Sigmoid colon (tissue), 7 donors: ENCODE results near the gene NODAL. TPM values are rescaled to one million over a fixed set of nuclear protein-coding genes. Genes with fewer than 3 reads are reported as not detected.

Source experiments
- DNase-seq: peaks from one replicate; pipeline ENCODE4 v3.0.0-alpha.2; 2019
- H3K27ac ChIP-seq, 4 donors: fragments of 200-600 bp; sonication (generic); one replicate each; pipeline ENCODE4 v1.5.1; 2016 to 2019; ENCODE audit warnings: mild to moderate bottlenecking in 1 of 4
- H3K27me3 ChIP-seq, 3 donors: fragments of 200-600 bp; sonication (generic); one replicate each; pipeline ENCODE4 v1.5.1; 2019; ENCODE audit warnings: mild to moderate bottlenecking in 1 of 3
- H3K36me3 ChIP-seq, 4 donors: fragments of 200-600 bp; sonication (generic); one replicate each; pipeline ENCODE4 v1.5.1; 2016 to 2019
- H3K4me1 ChIP-seq, 4 donors: fragments of 200-600 bp; sonication (generic); one replicate each; pipeline ENCODE4 v1.5.1; 2017 to 2019
- H3K4me3 ChIP-seq, 4 donors: fragments of 200-600 bp; sonication (generic); one replicate each; pipeline ENCODE4 v1.5.1; 2017 to 2019; ENCODE audit warnings: mild to moderate bottlenecking in 2 of 4, moderate library complexity in 1 of 4
- H3K9me3 ChIP-seq, 4 donors: fragments of 200-600 bp in 3 of 4; sonication (generic) in 3 of 4; one replicate each; pipeline versions ENCODE4 v1.5.1 to v1.6.1; 2013 to 2019
- CTCF ChIP-seq, 4 experiments: fragments of 450-650 bp in 3 of 4; fragments of 200-600 bp in 1 of 4; IDR thresholded peaks; one replicate each; pipeline ENCODE4 v1.5.1; 2016 to 2019; ENCODE audit warnings: antibody characterized with exemption in 4 of 4, mild to moderate bottlenecking in 3 of 4, moderate library complexity in 2 of 4
- EP300 ChIP-seq, 4 donors: sonication (generic); formaldehyde crosslinking; IDR thresholded peaks; one replicate each; pipeline ENCODE4 v1.6.1; 2017; ENCODE audit warnings: antibody characterized with exemption in 4 of 4
- POLR2A ChIP-seq, 2 donors: fragments of 450-650 bp; IDR thresholded peaks; one replicate each; pipeline ENCODE4 v1.6.1; 2016; ENCODE audit warnings: antibody characterized with exemption in 2 of 2, mild to moderate bottlenecking in 2 of 2, moderate library complexity in 2 of 2
- POLR2AphosphoS5 ChIP-seq, 4 donors: sonication (generic); formaldehyde crosslinking; IDR thresholded peaks; one replicate each; pipeline ENCODE4 v1.6.1; 2017; ENCODE audit warnings: antibody characterized with exemption in 4 of 4
- WGBS, 2 donors: extraction: QIAGEN DNeasy Blood & Tissue Kit; methylation state at CpG; one replicate each; pipeline ENCODE4 v1.1.7; 2013; 5-methylcytosine and 5-hydroxymethylcytosine counted together
- intact Hi-C: fragments of 100-400 bp; cut with DNase I; formaldehyde crosslinking; loops from one replicate; pipeline ENCODE4 v1.15.1; 2023
- polyA plus RNA-seq, 3 donors: library from polyadenylated mRNA; stranded (reverse); fragments of 200-250 nt; gene quantifications; one replicate each; pipeline ENCODE4 v1.2.3, GENCODE V29; 2013
- total RNA-seq, 4 donors: library from RNA; depleted of rRNA; stranded (reverse); fragments of >200 nt; gene quantifications; one replicate each; pipeline ENCODE4 v1.1.0, GENCODE V29; 2016
- donor health status: healthy with polysubstance abuse.
- donor health status: Bipolar disorder and iron deficiency.
- donor health status: healthy.

The NODAL gene
- total and polyA plus RNA-seq, 7 donors, result not detected

- no peaks in the 10 kb centered on the region for H3K27me3 ChIP-seq
- peaks cover 0 to 73% (median 65%) of the 10 kb centered on the region in 4 donors for H3K4me1 ChIP-seq
- no peaks in the 10 kb centered on the region for H3K36me3 ChIP-seq
- H3K27ac ChIP-seq, result peak overlapping the region in 3 of 4 donors; percentile 78 to 100 (median 99)
- TF ChIP-seq POLR2AphosphoS5 (IDR thresholded peaks at IDR 0.05), result peak in 1 of 4 donors; percentile 30
- TF ChIP-seq CTCF (IDR thresholded peaks at IDR 0.05), result no peak
- no peak for TF ChIP-seq EP300 (IDR thresholded peaks at IDR 0.05)
- intact Hi-C loops, result no loop called here
- no peak overlapping the region for H3K4me3 ChIP-seq
- DNase-seq, result no peak
- no peaks in the 10 kb centered on the region for H3K9me3 ChIP-seq
- WGBS, 2 donors, result 67 to 81% methylated on average over 1 of the region's 1 CpG
Observed at GRCh38 chr10:70410608-70411007, 30.9 kb downstream of the NODAL start.

GRCh38 chr10:70409772-70410171 is 31.7 kb downstream of the NODAL start:
- no peaks in the 10 kb centered on the region for H3K27me3 ChIP-seq
- TF ChIP-seq EP300 (IDR thresholded peaks at IDR 0.05) (no peak), POLR2AphosphoS5 (IDR thresholded peaks at IDR 0.05) (no peak), POLR2A (IDR thresholded peaks at IDR 0.05) (no peak), CTCF (IDR thresholded peaks at IDR 0.05) (no peak)
- peaks cover 0 to 74% (median 66%) of the 10 kb centered on the region in 4 donors for H3K4me1 ChIP-seq
- 94 to 98% methylated on average over 3 of the region's 3 CpGs for WGBS, 2 donors
- H3K27ac ChIP-seq, result peak overlapping the region in 3 of 4 donors; percentile 78 to 100 (median 99)
- intact Hi-C loops, result loop anchor here (10.0 kb wide), 1 partner anchor 805 kb away; the partner anchor contains the start of gene UNC5B
- no peaks in the 10 kb centered on the region for H3K9me3 ChIP-seq
- no peak overlapping the region for H3K4me3 ChIP-seq
- DNase-seq, result no peak
- no peaks in the 10 kb centered on the region for H3K36me3 ChIP-seq

GRCh38 chr10:70405037-70405824 is 36.2 kb downstream of the NODAL start:
- Histone ChIP-seq H3K4me3 (peak overlapping the region; percentile 88 to 92 (median 88)), H3K9me3 (no peaks in the 10 kb centered on the region), H3K27ac (peak overlapping the region; percentile 99 to 100 (median 100)), H3K36me3 (no peaks in the 10 kb centered on the region), H3K4me1 (peaks cover 0 to 49% (median 40%) of the 10 kb centered on the region in 4 donors), H3K27me3 (no peaks in the 10 kb centered on the region)
- peak; percentile 98 for DNase-seq
- TF ChIP-seq EP300 (IDR thresholded peaks at IDR 0.05) (peak in 1 of 4 donors; percentile 43), POLR2A (IDR thresholded peaks at IDR 0.05) (peak; percentile 11 to 63), CTCF (IDR thresholded peaks at IDR 0.05) (no peak), POLR2AphosphoS5 (IDR thresholded peaks at IDR 0.05) (peak; percentile 77 to 95 (median 84))
- WGBS, 2 donors, result 1 to 3% methylated on average over 18 of the region's 18 CpGs
- intact Hi-C loops, result loop anchor here (2.0 to 10.0 kb wide), 3 partner anchors 22 to 810 kb away; partner anchors contain the start of genes LRRC20 and UNC5B

GRCh38 chr10:70404787-70405036 is 36.8 kb downstream of the NODAL start:
- intact Hi-C loops, result loop anchor here (2.0 to 10.0 kb wide), 3 partner anchors 22 to 810 kb away; partner anchors contain the start of genes LRRC20 and UNC5B
- no peak for DNase-seq
- Histone ChIP-seq H3K4me3 (peak overlapping the region; percentile 88 to 92 (median 88)), H3K27ac (peak overlapping the region; percentile 99 to 100 (median 100)), H3K36me3 (no peaks in the 10 kb centered on the region), H3K27me3 (no peaks in the 10 kb centered on the region), H3K4me1 (peaks cover 0 to 43% (median 34%) of the 10 kb centered on the region in 4 donors), H3K9me3 (no peaks in the 10 kb centered on the region)
- TF ChIP-seq POLR2AphosphoS5 (IDR thresholded peaks at IDR 0.05) (peak in 1 of 4 donors; percentile 2), EP300 (IDR thresholded peaks at IDR 0.05) (no peak)
- WGBS, 2 donors, result 0% methylated on average over 11 of the region's 11 CpGs

GRCh38 chr10:70404036-70404786 is 37.3 kb downstream of the NODAL start, which contains the start of gene EIF4EBP2:
EIF4EBP2 (plus strand) TSS chr10:70404145; CDS start chr10:70404402, 257 bp downstream.
- no peak for TF ChIP-seq CTCF (IDR thresholded peaks at IDR 0.05)
- TF ChIP-seq POLR2A (IDR thresholded peaks at IDR 0.05), result peak; percentile 95 to 97
- TF ChIP-seq POLR2AphosphoS5 (IDR thresholded peaks at IDR 0.05), result peak; percentile 100
- peak in 1 of 4 donors; percentile 9 for TF ChIP-seq EP300 (IDR thresholded peaks at IDR 0.05)
- Histone ChIP-seq H3K27ac (peak within 1 kb of the TSS; percentile 99 to 100 (median 100)), H3K4me1 (peaks cover 0 to 38% (median 29%) of the 10 kb centered on the region in 4 donors), H3K4me3 (peak within 1 kb of the TSS; percentile 88 to 92 (median 88)), H3K9me3 (no peaks in the 10 kb centered on the region), H3K36me3 (no peaks in the 10 kb centered on the region), H3K27me3 (no peaks in the 10 kb centered on the region)
- intact Hi-C loops, result loop anchor here (2.0 to 10.0 kb wide), 3 partner anchors 21 to 811 kb away; partner anchors contain the start of genes LRRC20 and UNC5B
- peak; percentile 99 for DNase-seq
- WGBS, 2 donors, result 1% methylated on average over 103 of the region's 103 CpGs
